CD14-positive monocyte (primary cell): Measurements from ENCODE around the gene ANKRD55. TPM values are rescaled to one million over a fixed set of nuclear protein-coding genes. Genes with fewer than 3 reads are reported as not detected.

Experiments used
- DNase-seq, 3 donors: peaks; one replicate each; pipeline ENCODE4 v3.0.0-alpha.2; 2011 to 2022
- H2AFZ ChIP-seq: 2 replicates; pipeline ENCODE4 v1.6.0; 2012; ENCODE audit warnings: mild to moderate bottlenecking, low read depth, low read length, inconsistent platforms; ENCODE audit not compliant: insufficient read depth, poor library complexity, severe bottlenecking
- H3K27ac ChIP-seq, 2 donors: 1 replicate in 1 of 2; 2 replicates in 1 of 2; pipeline ENCODE4 v1.5.1; 2012 to 2013; ENCODE audit warnings: low read length in 2 of 2, control low read depth in 1 of 2, inconsistent platforms in 1 of 2, low read depth in 1 of 2, mild to moderate bottlenecking in 1 of 2
- H3K27me3 ChIP-seq, 2 donors: one replicate each; pipeline versions ENCODE4 v1.6.0 to v1.6.1; 2011 to 2013; ENCODE audit warnings: low read length in 2 of 2; ENCODE audit not compliant: control insufficient read depth in 2 of 2, insufficient read depth in 2 of 2
- H3K36me3 ChIP-seq, 2 donors: replicated peaks in 1 of 2; 1 replicate in 1 of 2; 2 replicates in 1 of 2; pipeline versions ENCODE4 v1.5.1 to v1.6.1; 2012 to 2013; ENCODE audit warnings: low read length in 2 of 2, control low read depth in 1 of 2, inconsistent platforms in 1 of 2, mild to moderate bottlenecking in 1 of 2; ENCODE audit not compliant: insufficient read depth in 2 of 2, control insufficient read depth in 1 of 2
- H3K4me1 ChIP-seq, 2 donors: 1 replicate in 1 of 2; 2 replicates in 1 of 2; pipeline versions ENCODE4 v1.5.1 to v1.6.1; 2012 to 2013; ENCODE audit warnings: low read length in 2 of 2, control low read depth in 1 of 2, inconsistent platforms in 1 of 2, mild to moderate bottlenecking in 1 of 2, moderate library complexity in 1 of 2; ENCODE audit not compliant: insufficient read depth in 2 of 2, control insufficient read depth in 1 of 2
- H3K4me2 ChIP-seq: replicated peaks from 2 replicates; pipeline ENCODE3; 2012; ENCODE audit warnings: low read length, moderate library complexity, mild to moderate bottlenecking; ENCODE audit not compliant: poor library complexity, severe bottlenecking; ENCODE audit errors: extremely low read depth
- H3K4me3 ChIP-seq, 3 experiments: fragments of 200-600 bp in 1 of 3; sonication (generic) in 1 of 3; replicated peaks in 1 of 3; 1 replicate in 2 of 3; 2 replicates in 1 of 3; pipeline ENCODE4 v1.5.1; 2011 to 2013; ENCODE audit warnings: low read length in 3 of 3, mild to moderate bottlenecking in 3 of 3, control low read depth in 2 of 3, low read depth in 2 of 3, inconsistent platforms in 1 of 3, moderate library complexity in 1 of 3
- H3K79me2 ChIP-seq: 2 replicates; pipeline ENCODE4 v1.6.0; 2012; ENCODE audit warnings: mild to moderate bottlenecking, control low read depth, inconsistent platforms, low read length, moderate library complexity; ENCODE audit not compliant: insufficient read depth
- H3K9ac ChIP-seq: 2 replicates; pipeline ENCODE4 v1.6.0; 2017; ENCODE audit warnings: low read length, mild to moderate bottlenecking; ENCODE audit not compliant: insufficient read depth, poor library complexity, severe bottlenecking
- H3K9me3 ChIP-seq, 2 donors: replicated peaks in 1 of 2; 1 replicate in 1 of 2; 2 replicates in 1 of 2; pipeline versions ENCODE4 v1.5.1 to v1.6.1; 2012 to 2013; ENCODE audit warnings: low read length in 2 of 2, control low read depth in 1 of 2; ENCODE audit not compliant: control insufficient read depth in 1 of 2, insufficient read depth in 1 of 2
- H4K20me1 ChIP-seq: 2 replicates; pipeline ENCODE4 v1.6.0; 2012; ENCODE audit warnings: mild to moderate bottlenecking, low read length, control low read depth, moderate library complexity; ENCODE audit not compliant: insufficient read depth
- H3K27ac Mint-ChIP-seq, 7 donors: one replicate each; pipeline ENCODE4 v1.8.0; 2020; ENCODE audit warnings: mild to moderate bottlenecking in 7 of 7, mixed read lengths in 7 of 7, moderate library complexity in 6 of 7, inconsistent platforms in 2 of 7
- H3K27me3 Mint-ChIP-seq, 3 donors: one replicate each; pipeline ENCODE4 v1.8.0; 2021 to 2022; ENCODE audit warnings: low read depth in 3 of 3, mild to moderate bottlenecking in 3 of 3, mixed read lengths in 3 of 3, moderate library complexity in 3 of 3, inconsistent platforms in 1 of 3
- H3K36me3 Mint-ChIP-seq, 2 donors: one replicate each; pipeline ENCODE4 v1.8.0; 2020; ENCODE audit warnings: mixed read lengths in 2 of 2, inconsistent platforms in 1 of 2, mild to moderate bottlenecking in 1 of 2
- H3K4me1 Mint-ChIP-seq: one replicate; pipeline ENCODE4 v1.8.0; 2020; ENCODE audit warnings: mild to moderate bottlenecking, mixed read lengths
- H3K4me3 Mint-ChIP-seq, 2 donors: one replicate each; pipeline ENCODE4 v1.8.0; 2020; ENCODE audit warnings: mild to moderate bottlenecking in 2 of 2, mixed read lengths in 2 of 2, moderate library complexity in 1 of 2
- H3K9me3 Mint-ChIP-seq, 7 donors: one replicate each; pipeline ENCODE4 v1.8.0; 2020 to 2022; ENCODE audit warnings: mixed read lengths in 7 of 7, mild to moderate bottlenecking in 6 of 7, moderate library complexity in 6 of 7, inconsistent platforms in 2 of 7
- CTCF ChIP-seq: fragments of 200-600 bp; IDR thresholded peaks from one replicate; pipeline ENCODE4 v1.8.0; 2022; ENCODE audit warnings: antibody characterized with exemption, mild to moderate bottlenecking
- WGBS: methylation state at CpG from one replicate; pipeline ENCODE4 v1.1.5; 2013; ENCODE audit warnings: missing lambda C conversion rate; ENCODE audit not compliant: insufficient coverage; 5-methylcytosine and 5-hydroxymethylcytosine counted together
- intact Hi-C, 2 donors: fragments of 100-400 bp; cut with micrococcal nuclease; formaldehyde crosslinking; loops; one replicate each; pipeline versions ENCODE4 v1.15.0 to v1.15.1; 2023
- polyA plus RNA-seq, 3 donors: library from polyadenylated mRNA; depleted of rRNA in 1 of 3; unstranded in 2 of 3; stranded (reverse) in 1 of 3; fragments of 300-500 nt in 2 of 3; fragments of >200 nt in 1 of 3; fragmentation: Illumina TruSeq in 2 of 3; gene quantifications; 1 replicate in 2 of 3; 2 replicates in 1 of 3; pipeline ENCODE4 v1.2.3, GENCODE V29; 2012 to 2021

The ANKRD55 gene
- polyA plus RNA-seq, 3 donors: 0.20 to 0.55 (median 0.28) TPM

GRCh38 chr5:56093970-56094369, 139.2 kb downstream of the ANKRD55 start:
- intact Hi-C loops: no loop called here
- H3K4me3 Mint-ChIP-seq: no peak overlapping the region

GRCh38 chr5:56092115-56092514, 141.0 kb downstream of the ANKRD55 start:
- no peaks in the 10 kb centered on the region for H3K36me3 ChIP-seq
- H3K9ac ChIP-seq: no peak overlapping the region
- intact Hi-C loops: no loop called here
- H3K79me2 ChIP-seq: no peaks in the 10 kb centered on the region
- DNase-seq: no peak
- Mint-ChIP-seq H3K36me3 (no peaks in the 10 kb centered on the region), H3K27me3 (no peaks in the 10 kb centered on the region), H3K27ac (no peak overlapping the region), H3K9me3 (peaks cover 0 to 5% (median 3%) of the 10 kb centered on the region in 7 donors), H3K4me1 (peaks cover 23% of the 10 kb centered on the region), H3K4me3 (no peak overlapping the region)
- H3K4me3 ChIP-seq: no peak overlapping the region
- H3K4me1 ChIP-seq: peaks cover 10 to 12% of the 10 kb centered on the region in 2 donors
- no peaks in the 10 kb centered on the region for H4K20me1 ChIP-seq
- no peak for TF ChIP-seq CTCF
- no peak overlapping the region for H3K4me2 ChIP-seq
- H2AFZ ChIP-seq: no peak overlapping the region
- H3K27me3 ChIP-seq: no peaks in the 10 kb centered on the region
- H3K27ac ChIP-seq: no peak overlapping the region
- H3K9me3 ChIP-seq: no peaks in the 10 kb centered on the region
- no CpG with 5 or more reads among the region's 5 CpGs for WGBS

More at GRCh38 chr5:56093970-56094369, 139.2 kb downstream of the ANKRD55 start:
- Mint-ChIP-seq H3K27ac (no peak overlapping the region), H3K9me3 (peaks cover 0 to 5% (median 3%) of the 10 kb centered on the region in 7 donors), H3K4me1 (peaks cover 32% of the 10 kb centered on the region), H3K27me3 (peaks cover 0 to 5% (median 0%) of the 10 kb centered on the region in 3 donors), H3K36me3 (peaks cover 0 to 3% of the 10 kb centered on the region in 2 donors)
- Histone ChIP-seq H3K9me3 (no peaks in the 10 kb centered on the region), H3K36me3 (no peaks in the 10 kb centered on the region), H3K4me1 (peaks cover 16 to 19% of the 10 kb centered on the region in 2 donors), H3K9ac (no peak overlapping the region), H3K27me3 (no peaks in the 10 kb centered on the region), H3K79me2 (no peaks in the 10 kb centered on the region), H3K4me2 (no peak overlapping the region), H4K20me1 (no peaks in the 10 kb centered on the region), H3K27ac (no peak overlapping the region), H3K4me3 (no peak overlapping the region), H2AFZ (no peak overlapping the region)
- no peak for TF ChIP-seq CTCF
- WGBS: no CpG with 5 or more reads among the region's 2 CpGs
- no peak for DNase-seq
